Fibroblast of mammary gland (primary cell): Measurements from ENCODE around the gene SPSB3.
A peak's percentile ranks its signal among the peaks of the same experiment; 100 is the strongest.

ENCODE experiments used
- DNase-seq: peaks from one replicate; pipeline ENCODE4 v3.0.0-alpha.2; 2010; ENCODE audit warnings: low read depth
- H3K4me3 ChIP-seq: 2 replicates; pipeline ENCODE4 v1.5.1; 2011; ENCODE audit warnings: low read depth, mild to moderate bottlenecking, low read length, moderate library complexity; ENCODE audit not compliant: control insufficient read depth
- TF ChIP-seq, protein P1 (sequence below): conservative IDR thresholded peaks from 2 replicates; pipeline ENCODE4 v1.5.1; 2011; ENCODE audit warnings: low read depth, low read length, inconsistent platforms; ENCODE audit not compliant: control insufficient read depth, insufficient read depth

SPSB3 gene

DNA sequence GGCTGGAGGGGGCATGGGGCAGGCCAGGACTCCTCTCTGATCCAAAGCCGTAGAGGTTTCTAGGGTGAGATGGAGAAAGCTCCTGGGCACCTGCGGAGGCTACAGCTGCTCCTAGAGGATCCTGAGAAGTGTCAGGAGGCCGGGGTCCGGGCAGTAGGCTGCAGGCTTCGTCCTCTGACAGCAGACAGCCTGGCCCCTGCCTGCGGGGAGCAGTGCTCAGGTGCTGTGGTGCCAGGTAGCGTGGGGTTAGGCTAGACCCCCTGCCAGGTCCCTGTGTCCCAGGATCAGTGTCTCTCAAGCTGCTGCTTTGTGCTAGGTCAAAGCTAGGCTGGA, 8.0 kb downstream of the SPSB3 start:
- DNase-seq, result no peak
- H3K4me3 ChIP-seq, result peak overlapping the region; percentile 69
- TF ChIP-seq, protein P1, sequence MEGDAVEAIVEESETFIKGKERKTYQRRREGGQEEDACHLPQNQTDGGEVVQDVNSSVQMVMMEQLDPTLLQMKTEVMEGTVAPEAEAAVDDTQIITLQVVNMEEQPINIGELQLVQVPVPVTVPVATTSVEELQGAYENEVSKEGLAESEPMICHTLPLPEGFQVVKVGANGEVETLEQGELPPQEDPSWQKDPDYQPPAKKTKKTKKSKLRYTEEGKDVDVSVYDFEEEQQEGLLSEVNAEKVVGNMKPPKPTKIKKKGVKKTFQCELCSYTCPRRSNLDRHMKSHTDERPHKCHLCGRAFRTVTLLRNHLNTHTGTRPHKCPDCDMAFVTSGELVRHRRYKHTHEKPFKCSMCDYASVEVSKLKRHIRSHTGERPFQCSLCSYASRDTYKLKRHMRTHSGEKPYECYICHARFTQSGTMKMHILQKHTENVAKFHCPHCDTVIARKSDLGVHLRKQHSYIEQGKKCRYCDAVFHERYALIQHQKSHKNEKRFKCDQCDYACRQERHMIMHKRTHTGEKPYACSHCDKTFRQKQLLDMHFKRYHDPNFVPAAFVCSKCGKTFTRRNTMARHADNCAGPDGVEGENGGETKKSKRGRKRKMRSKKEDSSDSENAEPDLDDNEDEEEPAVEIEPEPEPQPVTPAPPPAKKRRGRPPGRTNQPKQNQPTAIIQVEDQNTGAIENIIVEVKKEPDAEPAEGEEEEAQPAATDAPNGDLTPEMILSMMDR, result no peak

DNA sequence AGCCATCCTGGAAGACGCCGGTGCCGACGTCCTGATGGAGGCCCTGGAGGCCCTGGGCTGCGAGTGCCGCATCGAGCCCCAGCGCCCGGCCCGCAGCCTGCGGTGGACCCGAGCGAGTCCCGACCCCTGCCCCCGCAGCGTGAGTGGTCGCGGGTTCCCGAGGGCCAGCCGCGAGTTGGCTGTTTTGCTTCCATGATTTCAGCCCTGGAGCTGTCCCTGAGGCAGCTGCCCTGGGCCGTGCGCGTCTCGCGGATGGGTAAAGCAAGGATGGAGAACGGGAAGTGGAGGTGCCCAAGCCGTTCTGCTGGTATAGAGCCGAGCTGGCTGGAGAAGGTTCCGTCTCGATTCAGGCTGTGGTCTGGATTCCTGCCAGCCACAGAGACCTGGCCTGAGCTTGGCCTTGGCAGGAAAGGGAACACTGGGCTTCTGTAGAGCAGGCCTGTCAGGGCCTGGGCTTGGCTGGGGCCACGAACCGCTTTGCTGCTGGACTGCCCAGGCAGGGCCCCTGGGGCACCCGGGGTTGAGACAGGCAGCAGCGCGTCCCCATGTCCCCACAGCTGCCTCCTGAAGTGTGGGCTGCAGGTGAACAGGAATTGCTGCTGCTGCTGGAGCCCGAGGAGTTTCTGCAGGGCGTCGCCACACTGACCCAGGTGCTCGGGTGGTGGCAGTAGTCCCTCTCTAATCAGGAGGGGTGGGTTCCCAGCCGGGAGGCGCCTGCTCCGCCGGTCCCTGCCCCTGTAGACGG, 8.5 kb downstream of the SPSB3 start:
- DNase-seq, result peak; percentile 42
- H3K4me3 ChIP-seq, result peak overlapping the region; percentile 69
- TF ChIP-seq, protein P1, result no peak

DNA sequence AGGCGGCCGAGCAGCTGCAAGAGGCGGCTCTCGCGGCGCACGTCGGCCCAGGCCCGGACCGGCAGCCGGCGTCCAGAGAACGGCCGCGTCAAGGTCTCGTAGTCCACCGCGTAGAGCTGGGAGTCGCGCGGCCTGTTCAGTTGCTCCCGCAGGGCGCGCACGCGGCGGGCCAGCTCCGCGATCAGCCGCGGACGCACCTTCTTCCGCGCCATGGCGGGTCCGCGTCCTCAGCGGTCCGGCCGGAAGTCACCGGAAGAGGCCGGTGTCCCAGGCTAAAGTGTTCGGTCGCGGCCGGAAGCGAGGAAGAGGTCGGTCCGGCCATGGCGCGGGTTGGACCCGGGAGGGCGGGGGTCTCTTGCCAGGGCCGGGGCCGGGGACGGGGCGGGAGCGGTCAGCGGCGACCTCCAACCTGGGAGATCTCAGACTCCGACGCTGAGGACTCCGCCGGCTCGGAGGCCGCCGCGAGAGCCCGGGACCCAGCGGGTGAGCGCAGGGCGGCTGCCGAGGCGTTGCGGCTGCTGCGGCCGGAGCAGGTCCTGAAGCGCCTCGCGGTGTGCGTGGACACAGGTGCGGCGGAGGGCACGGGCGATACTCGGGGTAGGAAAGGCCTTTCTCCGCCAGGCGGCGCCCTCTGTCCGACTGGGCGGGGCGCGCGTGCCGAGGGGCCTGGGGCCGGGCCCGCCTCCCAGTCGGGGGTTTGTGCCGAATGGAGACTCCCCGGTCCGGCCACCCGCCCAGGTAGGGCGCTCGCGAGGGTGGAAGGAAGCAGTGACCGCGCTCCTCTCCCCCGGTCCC, 9.3 kb downstream of the SPSB3 start, which contains the start of gene MRPS34:
Gene MRPS34, minus strand, starts transcription at position 227 of the 795 bp plus-strand sequence. Its CDS starts 15 bp downstream, at position 212.
- peak; percentile 79 for DNase-seq
- peak within 1 kb of the TSS; percentile 69 for H3K4me3 ChIP-seq
- TF ChIP-seq, protein P1, result peak; percentile 38

DNA sequence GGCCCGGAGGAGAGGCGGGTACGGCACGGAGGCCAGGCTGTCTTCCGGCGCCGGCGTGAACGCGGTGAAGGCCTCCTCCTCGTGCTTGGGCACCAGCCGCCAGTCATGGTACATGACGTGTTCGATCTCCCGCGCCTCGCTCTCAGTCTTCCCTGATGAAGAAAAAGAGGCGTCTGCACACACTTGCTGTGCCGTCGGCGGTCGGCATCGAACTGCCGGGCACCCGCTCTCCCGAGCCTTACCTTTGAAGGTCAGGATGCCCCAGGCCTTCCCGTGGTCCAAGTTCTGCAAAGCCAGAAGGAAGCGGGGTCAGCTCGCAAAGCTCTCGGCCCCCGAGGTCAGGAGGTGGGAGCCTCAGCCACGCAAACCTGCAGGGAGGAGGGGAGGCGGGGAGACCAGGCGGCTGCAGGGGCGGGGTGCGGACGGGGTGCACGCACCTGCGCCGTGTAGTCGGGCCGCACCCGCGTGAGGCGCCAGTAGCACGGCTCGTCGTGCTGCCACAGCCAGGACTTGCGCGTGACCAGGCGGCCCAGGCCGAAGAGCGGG, 9.9 kb downstream of the SPSB3 start, which contains the start of gene EME2:
Gene EME2, plus strand, starts transcription at position 449 of the 546 bp plus-strand sequence. CDS start 418 bp downstream, outside the sequence.
- peak within 1 kb of the TSS; percentile 69 for H3K4me3 ChIP-seq
- DNase-seq, result peak; percentile 33
- TF ChIP-seq, protein P1, result no peak

DNA sequence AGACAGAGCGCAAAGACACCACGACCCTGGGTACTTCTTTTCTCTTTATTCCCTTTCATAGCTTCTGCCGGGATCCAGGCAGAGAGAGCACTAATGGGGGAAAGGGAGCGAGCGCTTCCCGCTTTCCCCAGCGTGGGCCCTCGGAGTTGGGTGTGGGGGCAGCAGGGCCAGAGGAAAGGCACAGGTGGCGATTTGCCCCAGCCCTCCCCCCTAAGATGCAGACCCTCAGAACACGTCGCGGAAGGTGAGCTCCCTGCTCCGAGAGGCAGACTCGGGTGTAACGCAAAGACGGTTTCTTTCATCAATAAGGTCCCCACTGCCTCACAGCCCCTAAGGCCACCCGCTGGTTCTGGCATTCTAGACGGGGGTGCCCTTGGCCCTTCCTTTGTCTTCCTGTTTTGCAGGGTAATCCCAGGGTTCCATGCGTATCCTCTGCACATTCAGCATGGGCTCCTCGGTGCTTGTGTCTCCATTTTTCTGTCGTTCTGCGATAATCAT, 10.5 kb downstream of the SPSB3 start:
- DNase-seq, result no peak
- TF ChIP-seq, protein P1, result no peak

DNA sequence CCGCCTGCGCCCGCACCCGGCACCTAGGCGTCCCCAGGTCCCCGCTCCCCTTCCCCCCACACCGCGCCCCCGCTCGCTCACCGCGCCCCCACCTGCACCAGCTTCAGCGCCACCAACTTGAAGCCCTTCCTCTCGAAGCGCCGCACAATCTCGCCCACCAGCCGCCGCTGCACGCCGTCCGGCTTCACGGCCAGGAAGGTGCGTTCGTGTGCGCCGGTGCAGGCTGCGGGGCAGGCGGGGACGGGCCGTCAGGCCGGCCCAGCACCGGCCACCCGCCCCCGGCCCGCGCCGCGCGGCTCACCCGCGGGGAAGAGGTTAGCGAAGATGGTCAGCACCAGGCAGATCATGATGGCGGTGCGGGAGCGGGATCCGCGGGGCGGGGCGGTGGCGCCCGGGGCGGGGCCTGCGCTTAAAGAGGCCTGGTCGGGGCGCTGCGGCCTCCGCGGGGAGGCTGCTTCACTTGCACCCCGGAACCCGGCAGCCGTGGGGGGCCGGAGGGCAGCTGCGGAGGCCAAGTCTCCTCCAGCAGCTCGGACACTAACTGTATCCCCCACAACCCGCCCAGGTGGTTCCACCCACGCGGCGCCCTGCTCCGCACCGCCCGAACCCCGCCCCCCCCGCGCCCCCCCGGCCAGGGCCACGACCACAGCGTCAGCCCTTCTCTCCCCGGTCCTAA, 11.0 kb downstream of the SPSB3 start, which contains the start of gene NME3:
Gene NME3, minus strand, starts transcription at position 356 of the 676 bp plus-strand sequence. Its CDS starts 9 bp downstream, at position 347.
- TF ChIP-seq, protein P1, result no peak
- peak; percentile 52 for DNase-seq
- peak within 1 kb of the TSS; percentile 69 for H3K4me3 ChIP-seq

More for the DNA sequence above, 10.5 kb downstream of the SPSB3 start:
- H3K4me3 ChIP-seq, result peak overlapping the region; percentile 69
